GM19452 (cell line): ENCODE data around the gene KDM2A.

Experiments used
- ATAC-seq: cut with Tn5 transposase; IDR thresholded peaks from one replicate; pipeline ENCODE4 v1.9.1; 2021; ENCODE audit not compliant: unreplicated experiment

KDM2A gene

GRCh38 chr11:67271205-67271540 lies 152.1 kb downstream of the KDM2A start:
- no peak for ATAC-seq

GRCh38 chr11:67271541-67272284 lies 152.7 kb downstream of the KDM2A start:
- ATAC-seq: no peak

GRCh38 chr11:67272327-67273259 lies 153.5 kb downstream of the KDM2A start:
- ATAC-seq: no peak

- ATAC-seq: no peak
Measured at GRCh38 chr11:67273260-67273990, 154.4 kb downstream of the KDM2A start.

GRCh38 chr11:67274768-67275605 lies 155.9 kb downstream of the KDM2A start:
- ATAC-seq: no peak

GRCh38 chr11:67275606-67276409 lies 156.7 kb downstream of the KDM2A start:
- ATAC-seq: no peak

GRCh38 chr11:67276781-67277230 lies 157.7 kb downstream of the KDM2A start:
- no peak for ATAC-seq

- ATAC-seq: peak; percentile 77
Measured at GRCh38 chr11:67277231-67277961, 158.3 kb downstream of the KDM2A start.

GRCh38 chr11:67278135-67278938 lies 159.3 kb downstream of the KDM2A start:
- ATAC-seq: no peak

GRCh38 chr11:67278939-67279588 lies 160.0 kb downstream of the KDM2A start:
- ATAC-seq: no peak

GRCh38 chr11:67279589-67280340 lies 160.7 kb downstream of the KDM2A start:
- no peak for ATAC-seq

GRCh38 chr11:67280341-67280787 lies 161.3 kb downstream of the KDM2A start:
- ATAC-seq: no peak

GRCh38 chr11:67280788-67281551 lies 161.9 kb downstream of the KDM2A start:
- ATAC-seq: no peak

GRCh38 chr11:67281552-67282150 lies 162.6 kb downstream of the KDM2A start:
- no peak for ATAC-seq

- ATAC-seq: no peak
Measured at GRCh38 chr11:67282155-67282875, 163.3 kb downstream of the KDM2A start.
